Body of pancreas (tissue), 4 donors: ENCODE data around the gene SIRT7.

Source experiments
- POLR2A ChIP-seq, 3 donors: fragments of 450-650 bp; IDR thresholded peaks; one replicate each; pipeline ENCODE4 v1.6.1; 2016; ENCODE audit warnings: antibody characterized with exemption in 3 of 3, mild to moderate bottlenecking in 2 of 3
- TF ChIP-seq, protein P1 (sequence below), 7 experiments: fragments of 450-650 bp in 4 of 7; fragments of 200-600 bp in 3 of 7; sonication (generic) in 3 of 7; IDR thresholded peaks; one replicate each; pipeline ENCODE4 v1.5.1; 2016 to 2019; ENCODE audit warnings: antibody characterized with exemption in 7 of 7

DNA sequence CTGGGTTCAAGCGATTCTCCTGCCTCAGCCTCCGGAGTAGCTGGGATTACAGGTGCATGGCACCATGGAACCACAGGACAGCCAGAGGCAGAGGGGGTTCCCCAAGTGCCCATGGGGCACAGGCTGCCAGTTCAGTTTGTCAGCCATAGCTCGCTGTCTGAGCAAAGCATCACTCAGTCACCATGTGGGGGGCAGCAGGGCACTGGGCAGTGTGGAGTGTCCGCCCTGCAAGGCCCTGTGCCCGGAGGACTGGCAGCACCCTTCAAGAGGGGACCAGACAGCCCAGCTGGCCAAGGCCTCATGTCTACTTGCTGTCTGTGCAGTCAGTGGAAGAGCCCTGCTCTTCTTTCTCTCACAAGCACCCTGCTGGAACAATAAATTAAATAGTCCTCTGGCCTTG lies 33.0 kb downstream of the SIRT7 start:
- no peak for TF ChIP-seq POLR2A (IDR thresholded peaks at IDR 0.05)
- TF ChIP-seq, protein P1, sequence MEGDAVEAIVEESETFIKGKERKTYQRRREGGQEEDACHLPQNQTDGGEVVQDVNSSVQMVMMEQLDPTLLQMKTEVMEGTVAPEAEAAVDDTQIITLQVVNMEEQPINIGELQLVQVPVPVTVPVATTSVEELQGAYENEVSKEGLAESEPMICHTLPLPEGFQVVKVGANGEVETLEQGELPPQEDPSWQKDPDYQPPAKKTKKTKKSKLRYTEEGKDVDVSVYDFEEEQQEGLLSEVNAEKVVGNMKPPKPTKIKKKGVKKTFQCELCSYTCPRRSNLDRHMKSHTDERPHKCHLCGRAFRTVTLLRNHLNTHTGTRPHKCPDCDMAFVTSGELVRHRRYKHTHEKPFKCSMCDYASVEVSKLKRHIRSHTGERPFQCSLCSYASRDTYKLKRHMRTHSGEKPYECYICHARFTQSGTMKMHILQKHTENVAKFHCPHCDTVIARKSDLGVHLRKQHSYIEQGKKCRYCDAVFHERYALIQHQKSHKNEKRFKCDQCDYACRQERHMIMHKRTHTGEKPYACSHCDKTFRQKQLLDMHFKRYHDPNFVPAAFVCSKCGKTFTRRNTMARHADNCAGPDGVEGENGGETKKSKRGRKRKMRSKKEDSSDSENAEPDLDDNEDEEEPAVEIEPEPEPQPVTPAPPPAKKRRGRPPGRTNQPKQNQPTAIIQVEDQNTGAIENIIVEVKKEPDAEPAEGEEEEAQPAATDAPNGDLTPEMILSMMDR (IDR thresholded peaks at IDR 0.05): no peak
